Renal pelvis (tissue), 4 donors: ENCODE data around the gene CDK18. TPM values are rescaled to one million over a fixed set of nuclear protein-coding genes. Genes with fewer than 3 reads are reported as not detected.
"Not testable (repeated sequence)": the region's sequence is repeated elsewhere in the genome, so short reads cannot be mapped to it uniquely, and the experiment has no call there.

ENCODE experiments used
- DNase-seq: peaks from one replicate; pipeline ENCODE4 v3.0.0-alpha.2; 2013
- polyA plus RNA-seq, 3 donors: library from polyadenylated mRNA; unstranded; fragments of 120-200 nt; gene quantifications; one replicate each; pipeline ENCODE4 v1.2.1, GENCODE V29; 2013; ENCODE audit not compliant: insufficient read length in 3 of 3

The CDK18 gene
- polyA plus RNA-seq, 3 donors = 28.3 to 35.6 (median 32.7) TPM

- no peak for DNase-seq
Observed at GRCh38 chr1:205477759-205478247, 26.7 kb upstream of the CDK18 start.

GRCh38 chr1:205478985-205479384 lies 25.5 kb upstream of the CDK18 start:
- DNase-seq = not testable (repeated sequence)

GRCh38 chr1:205480349-205480985 lies 24.0 kb upstream of the CDK18 start:
- DNase-seq = no peak

GRCh38 chr1:205481218-205481617 lies 23.3 kb upstream of the CDK18 start:
- no peak for DNase-seq

GRCh38 chr1:205481629-205482151 lies 22.8 kb upstream of the CDK18 start:
- no peak for DNase-seq

- not testable (repeated sequence) for DNase-seq
Observed at GRCh38 chr1:205482587-205482986, 21.9 kb upstream of the CDK18 start.

GRCh38 chr1:205483372-205483771 lies 21.1 kb upstream of the CDK18 start:
- no peak for DNase-seq

GRCh38 chr1:205484985-205485967 lies 19.2 kb upstream of the CDK18 start:
- peak; percentile 64 for DNase-seq

- no peak for DNase-seq
Observed at GRCh38 chr1:205486258-205486657, 18.2 kb upstream of the CDK18 start.

GRCh38 chr1:205488074-205488723 lies 16.3 kb upstream of the CDK18 start:
- DNase-seq = peak; percentile 65

- DNase-seq = no peak
Observed at GRCh38 chr1:205491794-205492193, 12.7 kb upstream of the CDK18 start.

GRCh38 chr1:205492201-205492667 lies 12.2 kb upstream of the CDK18 start:
- DNase-seq = no peak

GRCh38 chr1:205492774-205493173 lies 11.7 kb upstream of the CDK18 start:
- no peak for DNase-seq

GRCh38 chr1:205493241-205494085 lies 11.0 kb upstream of the CDK18 start:
- no peak for DNase-seq

- DNase-seq = no peak
Observed at GRCh38 chr1:205494115-205494514, 10.4 kb upstream of the CDK18 start.

- peak; percentile 68 for DNase-seq
Observed at GRCh38 chr1:205495237-205495823, 9.1 kb upstream of the CDK18 start.

- DNase-seq = no peak
Observed at GRCh38 chr1:205496661-205497060, 7.8 kb upstream of the CDK18 start.

- DNase-seq = no peak
Observed at GRCh38 chr1:205497351-205497750, 7.1 kb upstream of the CDK18 start.

GRCh38 chr1:205499789-205500188 lies 4.7 kb upstream of the CDK18 start:
- DNase-seq = no peak
